Activated B cell treated with CpG ODN at 0.5 μM for 24 hours (primary cell): ENCODE data around the gene CA9. TPM values are rescaled to one million over a fixed set of nuclear protein-coding genes. Genes with fewer than 3 reads are reported as not detected.

Experiments used
- ATAC-seq: fragments of 200-7000 bp; cut with Tn5 transposase; one replicate; pipeline ENCODE4 v1.10.0; 2021; ENCODE audit warnings: low read depth, mild to moderate bottlenecking, moderate library complexity
- CTCF ChIA-PET: fragments of 350-600 bp; sonication (Branson Sonifier 250); formaldehyde crosslinking; loops from one replicate; lab custom pipeline; 2021; ENCODE audit warnings: antibody characterized with exemption; lab: Charles Lee
- POLR2A ChIA-PET: fragments of 350-600 bp; sonication (Branson Sonifier 250); formaldehyde crosslinking; loops from one replicate; lab custom pipeline; 2021; ENCODE audit warnings: antibody characterized with exemption; lab: Charles Lee
- DNase-seq: peaks from one replicate; pipeline ENCODE4 v3.0.0; 2022
- H3K27ac Mint-ChIP-seq: one replicate; pipeline ENCODE4 v1.8.0; 2020; ENCODE audit warnings: mixed read lengths
- H3K27me3 Mint-ChIP-seq: one replicate; pipeline ENCODE4 v1.8.0; 2021; ENCODE audit warnings: mixed read lengths
- H3K36me3 Mint-ChIP-seq: one replicate; pipeline ENCODE4 v1.8.0; 2021; ENCODE audit warnings: low read depth, mixed read lengths
- H3K4me1 Mint-ChIP-seq: one replicate; pipeline ENCODE4 v1.8.0; 2021; ENCODE audit warnings: mixed read lengths
- H3K4me3 Mint-ChIP-seq: one replicate; pipeline ENCODE4 v1.8.0; 2020; ENCODE audit warnings: mild to moderate bottlenecking, mixed read lengths
- H3K9me3 Mint-ChIP-seq: one replicate; pipeline ENCODE4 v1.8.0; 2020; ENCODE audit warnings: mixed read lengths
- CTCF ChIP-seq: fragments of 200-600 bp; IDR thresholded peaks from one replicate; pipeline ENCODE4 v1.8.0; 2022; ENCODE audit warnings: antibody characterized with exemption, mild to moderate bottlenecking
- intact Hi-C: fragments of 100-400 bp; cut with micrococcal nuclease; formaldehyde crosslinking; loops from one replicate; pipeline ENCODE4 v1.15.1; 2024
- total RNA-seq: library from RNA; stranded (reverse); gene quantifications from 2 replicates; pipeline ENCODE4 v1.2.3, GENCODE V29; 2022

CA9 gene
- total RNA-seq, 1 donor from 2014 or later: not detected

- peaks cover 5% of the 10 kb centered on the region for H3K27me3 Mint-ChIP-seq
- ATAC-seq: no peak
- intact Hi-C loops: no loop called here
- no peak for TF ChIP-seq CTCF
- peaks cover 33% of the 10 kb centered on the region for H3K36me3 Mint-ChIP-seq
- ChIA-PET CTCF (interaction anchor here (0.6 to 12.0 kb wide), 5 partner anchors 34 to 57 kb away, joined by 3 to 127 read pairs (median 5); partner anchors contain the start of gene CD72), POLR2A (interaction anchor here (1.4 to 1.8 kb wide), 5 partner anchors 15 to 72 kb away, joined by 3 to 6 read pairs (median 5); partner anchors contain the start of gene CREB3)
- H3K4me3 Mint-ChIP-seq: peak overlapping the region; percentile 12
- H3K4me1 Mint-ChIP-seq: peaks cover 75% of the 10 kb centered on the region
- DNase-seq: no peak
- H3K27ac Mint-ChIP-seq: peak overlapping the region; percentile 24
- no peaks in the 10 kb centered on the region for H3K9me3 Mint-ChIP-seq
These were observed 12.7 kb upstream of the CA9 start for GRCh38 chr9:35660966-35661415.

- Mint-ChIP-seq H3K27ac (peak overlapping the region; percentile 70), H3K27me3 (peaks cover 5% of the 10 kb centered on the region), H3K4me3 (peak overlapping the region; percentile 55), H3K36me3 (peaks cover 33% of the 10 kb centered on the region), H3K4me1 (peaks cover 76% of the 10 kb centered on the region), H3K9me3 (no peaks in the 10 kb centered on the region)
- ChIA-PET POLR2A (interaction anchor here (1.0 to 4.2 kb wide), 7 partner anchors 14 to 71 kb away, joined by 3 to 16 read pairs (median 5); partner anchors contain the start of genes CD72 and CREB3), CTCF (interaction anchor here (1.0 to 12.0 kb wide), 3 partner anchors 33 to 47 kb away, joined by 3 to 127 read pairs (median 12); partner anchors contain the start of gene CD72)
- no peak for TF ChIP-seq CTCF
- intact Hi-C loops: no loop called here
- DNase-seq (no peak), ATAC-seq (no peak)
These were observed 11.9 kb upstream of the CA9 start for GRCh38 chr9:35661756-35662350.

- Mint-ChIP-seq H3K27me3 (peaks cover 5% of the 10 kb centered on the region), H3K27ac (peak overlapping the region; percentile 75), H3K4me3 (no peak overlapping the region), H3K4me1 (peaks cover 71% of the 10 kb centered on the region), H3K9me3 (no peaks in the 10 kb centered on the region), H3K36me3 (peaks cover 33% of the 10 kb centered on the region)
- CTCF ChIA-PET: interaction anchor here (2.3 to 12.0 kb wide), 2 partner anchors 34 to 47 kb away, joined by 12 to 127 read pairs; partner anchors contain the start of gene CD72
- no peak for DNase-seq
- POLR2A ChIA-PET: interaction anchor here (1.0 to 4.2 kb wide), 4 partner anchors 15 to 46 kb away, joined by 3 to 16 read pairs (median 4); partner anchors contain the start of gene CD72
- no peak for TF ChIP-seq CTCF
- intact Hi-C loops: no loop called here
- no peak for ATAC-seq
These were observed 11.3 kb upstream of the CA9 start for GRCh38 chr9:35662437-35662836.

DNA sequence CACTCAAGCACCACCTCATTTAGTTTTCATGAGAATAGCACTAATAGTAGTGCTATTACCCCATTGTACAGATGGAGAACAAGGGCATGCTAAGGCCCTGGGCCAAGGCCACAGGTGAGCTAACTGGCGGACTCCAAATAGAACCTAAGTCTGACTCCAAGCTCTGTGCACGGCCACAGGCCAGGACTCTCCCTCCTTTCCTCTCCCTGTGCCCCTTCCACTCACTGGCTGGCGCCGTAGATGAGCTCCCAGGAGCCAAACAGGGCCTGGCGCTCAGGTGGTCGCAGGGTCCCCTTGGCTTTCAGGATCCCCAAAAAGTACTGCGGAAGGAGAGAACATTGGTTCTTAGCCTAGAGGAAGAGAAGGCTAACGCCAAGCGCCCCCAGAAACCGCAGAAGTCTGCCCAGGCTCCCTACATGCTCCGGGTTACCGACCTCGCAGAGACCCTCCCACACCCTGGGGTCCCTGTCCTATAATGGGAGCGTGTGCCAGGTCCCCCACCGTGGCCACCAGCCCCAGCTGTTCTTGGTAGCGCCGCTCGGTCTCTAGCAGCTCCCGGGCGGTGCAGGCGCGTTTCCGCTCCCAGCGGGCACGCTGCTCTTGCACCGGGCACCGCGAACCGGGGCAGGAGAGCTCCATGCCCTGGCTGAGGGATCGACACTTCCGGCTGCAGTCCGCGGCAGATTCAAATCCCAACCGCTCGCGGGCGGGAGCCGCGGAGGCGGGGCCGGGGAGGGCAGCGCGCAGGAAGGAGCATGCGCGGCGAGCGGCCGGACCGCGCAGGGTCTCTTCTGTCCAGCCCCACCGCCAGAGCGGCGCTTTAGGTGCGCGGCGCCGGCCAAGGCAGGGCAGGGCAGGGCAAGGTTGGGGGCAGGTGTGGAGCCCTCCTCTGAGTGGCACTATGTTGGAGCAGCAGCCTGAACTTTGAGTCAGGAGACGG is 8.9 kb upstream of the CA9 start, which contains the start of gene ARHGEF39:
Gene ARHGEF39, minus strand, starts transcription at position 665 of the 940 bp plus-strand sequence. Its CDS starts 26 bp downstream, at position 639.
- H3K9me3 Mint-ChIP-seq: no peaks in the 10 kb centered on the region
- H3K27me3 Mint-ChIP-seq: no peaks in the 10 kb centered on the region
- DNase-seq (peak; percentile 60), ATAC-seq (peak; percentile 71)
- ChIA-PET CTCF (interaction anchor here (1.2 to 12.0 kb wide), 3 partner anchors 25 to 50 kb away, joined by 3 to 127 read pairs (median 32); partner anchors contain the start of gene CD72), POLR2A (interaction anchor here (1.0 to 4.2 kb wide), 12 partner anchors 8 to 67 kb away, joined by 3 to 16 read pairs (median 6); partner anchors contain the start of genes CD72, CREB3, TESK1 and TLN1)
- peak within 1 kb of the TSS; percentile 83 for H3K4me3 Mint-ChIP-seq
- H3K36me3 Mint-ChIP-seq: peaks cover 19% of the 10 kb centered on the region
- peak within 1 kb of the TSS; percentile 25 for H3K27ac Mint-ChIP-seq
- no peak for TF ChIP-seq CTCF
- intact Hi-C loops: loop anchor here (1.0 kb wide), 2 partner anchors 8 to 26 kb away; no protein-coding TSS in a partner anchor
- H3K4me1 Mint-ChIP-seq: peaks cover 54% of the 10 kb centered on the region
